CD4-positive, alpha-beta T cell treated with Interleukin-17A for 4 hours (primary cell): ENCODE results near the gene CHAF1B.
"Not testable (repeated sequence)": the region's sequence is repeated elsewhere in the genome, so short reads cannot be mapped to it uniquely, and the experiment has no call there.

Experiments used
- DNase-seq: peaks from one replicate; pipeline ENCODE4 v3.0.0-alpha.2; 2020; ENCODE audit warnings: mixed read lengths

Gene CHAF1B

GRCh38 chr21:36385233-36386030 lies at the start of gene CHAF1B:
CHAF1B (plus strand) TSS chr21:36385392; CDS start chr21:36386137, 745 bp downstream.
- DNase-seq: peak; percentile 81

- DNase-seq: no peak
Measured at GRCh38 chr21:36337099-36337509, 48.1 kb upstream of the CHAF1B start.

GRCh38 chr21:36338975-36339374 lies 46.2 kb upstream of the CHAF1B start:
- DNase-seq: no peak

- DNase-seq: not testable (repeated sequence)
Measured at GRCh38 chr21:36342581-36342980, 42.6 kb upstream of the CHAF1B start.

- DNase-seq: no peak
Measured at GRCh38 chr21:36344931-36345330, 40.3 kb upstream of the CHAF1B start.

- DNase-seq: no peak
Measured at GRCh38 chr21:36347278-36347961, 37.8 kb upstream of the CHAF1B start.

GRCh38 chr21:36347962-36348328 lies 37.2 kb upstream of the CHAF1B start:
- no peak for DNase-seq

GRCh38 chr21:36349315-36349714 lies 35.9 kb upstream of the CHAF1B start:
- no peak for DNase-seq

GRCh38 chr21:36350282-36350910 lies 34.8 kb upstream of the CHAF1B start:
- no peak for DNase-seq

- no peak for DNase-seq
Measured at GRCh38 chr21:36354918-36355680, 30.1 kb upstream of the CHAF1B start.

- DNase-seq: no peak
Measured at GRCh38 chr21:36355868-36356267, 29.3 kb upstream of the CHAF1B start.

GRCh38 chr21:36359185-36359584 lies 26.0 kb upstream of the CHAF1B start:
- DNase-seq: no peak

- DNase-seq: no peak
Measured at GRCh38 chr21:36369064-36369685, 16.0 kb upstream of the CHAF1B start.

- DNase-seq: no peak
Measured at GRCh38 chr21:36375994-36376393, 9.2 kb upstream of the CHAF1B start.

GRCh38 chr21:36377391-36377842 lies 7.8 kb upstream of the CHAF1B start:
- no peak for DNase-seq

- DNase-seq: no peak
Measured at GRCh38 chr21:36379251-36379650, 5.9 kb upstream of the CHAF1B start.

GRCh38 chr21:36381841-36382589 lies 3.2 kb upstream of the CHAF1B start:
- DNase-seq: no peak

- not testable (repeated sequence) for DNase-seq
Measured at GRCh38 chr21:36382722-36383121, 2.5 kb upstream of the CHAF1B start.

GRCh38 chr21:36384885-36385232 lies 333 bp upstream of the CHAF1B start:
- DNase-seq: no peak

- no peak for DNase-seq
Measured at GRCh38 chr21:36386031-36386642, 945 bp downstream of the CHAF1B start.

- no peak for DNase-seq
Measured at GRCh38 chr21:36388096-36388495, 2.9 kb downstream of the CHAF1B start.
